ENCODE measurements around the gene TMEM123. TPM values are rescaled to one million over a fixed set of nuclear protein-coding genes. Genes with fewer than 3 reads are reported as not detected.

The TMEM123 gene
- total RNA-seq, 1 donor from 2014 or later: 70.2 TPM

GRCh38 chr11:102495161-102496042, 42.8 kb upstream of the TMEM123 start:
- no peaks in the 10 kb centered on the region for H3K9me3 ChIP-seq (replicated peaks)
- intact Hi-C loops (cut with micrococcal nuclease): loop anchor here (5.0 kb wide), 1 partner anchor 153 kb away; no protein-coding TSS in a partner anchor
- DNase-seq: no peak
- no peaks in the 10 kb centered on the region for H3K36me3 ChIP-seq
- H3K27ac ChIP-seq (replicated peaks): no peak overlapping the region
- H3K4me1 ChIP-seq: no peaks in the 10 kb centered on the region
- H3K27me3 ChIP-seq (ENCODE audit: low read depth): peaks cover 16% of the 10 kb centered on the region
- peak; percentile 83 for TF ChIP-seq CTCF (IDR thresholded peaks at IDR 0.05; ENCODE audit: borderline replicate concordance)
- no peak overlapping the region for H3K4me3 ChIP-seq

- intact Hi-C loops (cut with micrococcal nuclease): no loop called here
- H3K27me3 ChIP-seq (ENCODE audit: low read depth): peaks cover 16% of the 10 kb centered on the region
- TF ChIP-seq CTCF (IDR thresholded peaks at IDR 0.05; ENCODE audit: borderline replicate concordance): no peak
Measured at GRCh38 chr11:102494216-102494615, 41.7 kb upstream of the TMEM123 start.

GRCh38 chr11:102493524-102493923, 41.0 kb upstream of the TMEM123 start:
- DNase-seq: no peak
- Histone ChIP-seq H3K9me3 (replicated peaks) (no peaks in the 10 kb centered on the region), H3K4me3 (no peak overlapping the region), H3K27ac (replicated peaks) (no peak overlapping the region), H3K4me1 (no peaks in the 10 kb centered on the region), H3K27me3 (ENCODE audit: low read depth) (peaks cover 16% of the 10 kb centered on the region), H3K36me3 (no peaks in the 10 kb centered on the region)
- intact Hi-C loops (cut with micrococcal nuclease): no loop called here
- TF ChIP-seq CTCF (IDR thresholded peaks at IDR 0.05; ENCODE audit: borderline replicate concordance): no peak

More at GRCh38 chr11:102494216-102494615, 41.7 kb upstream of the TMEM123 start:
- Histone ChIP-seq H3K9me3 (replicated peaks) (no peaks in the 10 kb centered on the region), H3K4me3 (no peak overlapping the region), H3K27ac (replicated peaks) (no peak overlapping the region), H3K36me3 (no peaks in the 10 kb centered on the region), H3K4me1 (no peaks in the 10 kb centered on the region)
- no peak for DNase-seq

- intact Hi-C loops (cut with micrococcal nuclease): no loop called here
- H3K9me3 ChIP-seq (replicated peaks): no peaks in the 10 kb centered on the region
- TF ChIP-seq CTCF (IDR thresholded peaks at IDR 0.05; ENCODE audit: borderline replicate concordance): no peak
- no peaks in the 10 kb centered on the region for H3K36me3 ChIP-seq
- DNase-seq: no peak
- peaks cover 16% of the 10 kb centered on the region for H3K27me3 ChIP-seq (ENCODE audit: low read depth)
- H3K4me3 ChIP-seq: no peak overlapping the region
- H3K4me1 ChIP-seq: no peaks in the 10 kb centered on the region
- no peak overlapping the region for H3K27ac ChIP-seq (replicated peaks)
Measured at GRCh38 chr11:102491969-102492368, 39.4 kb upstream of the TMEM123 start.

GRCh38 chr11:102489186-102490145, 36.9 kb upstream of the TMEM123 start:
- intact Hi-C loops (cut with micrococcal nuclease): no loop called here
- H3K27ac ChIP-seq (replicated peaks): no peak overlapping the region
- no peak overlapping the region for H3K4me3 ChIP-seq

More at GRCh38 chr11:102489186-102490145, 36.9 kb upstream of the TMEM123 start:
- Histone ChIP-seq H3K4me1 (no peaks in the 10 kb centered on the region), H3K27me3 (ENCODE audit: low read depth) (peaks cover 7% of the 10 kb centered on the region), H3K36me3 (no peaks in the 10 kb centered on the region), H3K9me3 (replicated peaks) (no peaks in the 10 kb centered on the region)
- DNase-seq: no peak
- no peak for TF ChIP-seq CTCF (IDR thresholded peaks at IDR 0.05; ENCODE audit: borderline replicate concordance)
